SJCRH30 (cell line): ENCODE results near the gene GPI. TPM values are rescaled to one million over a fixed set of nuclear protein-coding genes. Genes with fewer than 3 reads are reported as not detected.
A peak's percentile ranks its signal among the peaks of the same experiment; 100 is the strongest.
"Not testable (repeated sequence)": the region's sequence is repeated elsewhere in the genome, so short reads cannot be mapped to it uniquely, and the experiment has no call there.

Source experiments
- DNase-seq, 2 experiments: peaks; one replicate each; pipeline ENCODE4 v3.0.0-alpha.2; 2015 to 2020
- H3K27ac ChIP-seq: fragments of 250-450 bp; sonication (Bioruptor Pico); 2 replicates; pipeline ENCODE4 v1.5.1; 2020; ENCODE audit warnings: mild to moderate bottlenecking, moderate library complexity
- H3K27me3 ChIP-seq: fragments of 250-450 bp; sonication (Bioruptor Pico); 2 replicates; pipeline ENCODE4 v1.5.1; 2020; ENCODE audit warnings: mild to moderate bottlenecking, moderate library complexity
- H3K36me3 ChIP-seq: fragments of 250-450 bp; sonication (Bioruptor Pico); 2 replicates; pipeline ENCODE4 v1.5.1; 2020; ENCODE audit warnings: mild to moderate bottlenecking, moderate library complexity
- H3K4me1 ChIP-seq: fragments of 250-450 bp; sonication (Bioruptor Pico); 2 replicates; pipeline ENCODE4 v1.5.1; 2020; ENCODE audit warnings: mild to moderate bottlenecking, moderate library complexity
- H3K4me3 ChIP-seq: fragments of 250-450 bp; sonication (Bioruptor Pico); 2 replicates; pipeline ENCODE4 v1.5.1; 2020; ENCODE audit warnings: mild to moderate bottlenecking, moderate library complexity
- H3K9me3 ChIP-seq: fragments of 250-450 bp; sonication (Bioruptor Pico); replicated peaks from 2 replicates; pipeline ENCODE4 v1.5.1; 2020; ENCODE audit warnings: mild to moderate bottlenecking, moderate library complexity
- total RNA-seq: library from RNA; depleted of rRNA; stranded (reverse); fragments of >200 nt; shearing (Covaris generic); gene quantifications from 2 replicates; pipeline ENCODE4 v1.2.3, GENCODE V29; 2014

The GPI gene
- total RNA-seq, 1 experiment from 2014 or later: 239 TPM

- Histone ChIP-seq H3K4me1 (peaks cover 20% of the 10 kb centered on the region), H3K9me3 (no peaks in the 10 kb centered on the region), H3K27me3 (no peaks in the 10 kb centered on the region), H3K27ac (peak overlapping the region; percentile 49), H3K4me3 (no peak overlapping the region), H3K36me3 (peaks cover 76% of the 10 kb centered on the region)
- peak; percentile 99 to 100 for DNase-seq
Measured at GRCh38 chr19:34393629-34394028, 28.6 kb downstream of the GPI start.

- no peak for DNase-seq
- Histone ChIP-seq H3K4me3 (no peak overlapping the region), H3K36me3 (peaks cover 64% of the 10 kb centered on the region), H3K9me3 (no peaks in the 10 kb centered on the region), H3K27ac (no peak overlapping the region), H3K4me1 (peaks cover 13% of the 10 kb centered on the region), H3K27me3 (no peaks in the 10 kb centered on the region)
Measured at GRCh38 chr19:34397853-34398252, 32.9 kb downstream of the GPI start.

- Histone ChIP-seq H3K27me3 (no peaks in the 10 kb centered on the region), H3K4me1 (no peaks in the 10 kb centered on the region), H3K36me3 (peaks cover 54% of the 10 kb centered on the region), H3K9me3 (no peaks in the 10 kb centered on the region), H3K4me3 (no peak overlapping the region), H3K27ac (no peak overlapping the region)
- DNase-seq: no peak
Measured at GRCh38 chr19:34399886-34400285, 34.9 kb downstream of the GPI start.

GRCh38 chr19:34400844-34401243 lies 35.8 kb downstream of the GPI start:
- H3K36me3 ChIP-seq: peaks cover 47% of the 10 kb centered on the region
- not testable (repeated sequence) for DNase-seq, H3K27me3 ChIP-seq, H3K27ac ChIP-seq, H3K4me3 ChIP-seq, H3K4me1 ChIP-seq, H3K9me3 ChIP-seq

- Histone ChIP-seq H3K4me3 (no peak overlapping the region), H3K27ac (no peak overlapping the region), H3K9me3 (no peaks in the 10 kb centered on the region), H3K27me3 (no peaks in the 10 kb centered on the region), H3K36me3 (peaks cover 34% of the 10 kb centered on the region), H3K4me1 (no peaks in the 10 kb centered on the region)
- DNase-seq: peak in 1 of 2 experiments; percentile 39
Measured at GRCh38 chr19:34402074-34402600, 37.1 kb downstream of the GPI start.

- Histone ChIP-seq H3K36me3 (peaks cover 20% of the 10 kb centered on the region), H3K9me3 (no peaks in the 10 kb centered on the region), H3K27ac (peak overlapping the region; percentile 20; the same call in 1 of the 2 replicates), H3K27me3 (no peaks in the 10 kb centered on the region), H3K4me3 (peak overlapping the region; percentile 91), H3K4me1 (no peaks in the 10 kb centered on the region)
- DNase-seq: no peak
Measured at GRCh38 chr19:34403784-34404108, 38.8 kb downstream of the GPI start.

- Histone ChIP-seq H3K9me3 (no peaks in the 10 kb centered on the region), H3K36me3 (peaks cover 17% of the 10 kb centered on the region), H3K27me3 (no peaks in the 10 kb centered on the region), H3K4me1 (no peaks in the 10 kb centered on the region), H3K27ac (peak within 1 kb of the TSS; percentile 20; the same call in 1 of the 2 replicates), H3K4me3 (peak within 1 kb of the TSS; percentile 91)
- peak; percentile 94 to 97 for DNase-seq
Measured at GRCh38 chr19:34404109-34404909, 39.3 kb downstream of the GPI start, which contains the start of gene PDCD2L. PDCD2L (plus strand) TSS chr19:34404399; CDS start chr19:34404431, 32 bp downstream.

GRCh38 chr19:34405892-34406660 lies 41.1 kb downstream of the GPI start:
- Histone ChIP-seq H3K36me3 (peaks cover 17% of the 10 kb centered on the region), H3K4me3 (no peak overlapping the region), H3K9me3 (no peaks in the 10 kb centered on the region), H3K27me3 (no peaks in the 10 kb centered on the region), H3K27ac (no peak overlapping the region), H3K4me1 (no peaks in the 10 kb centered on the region)
- no peak for DNase-seq

- Histone ChIP-seq H3K4me1 (no peaks in the 10 kb centered on the region), H3K4me3 (no peak overlapping the region), H3K36me3 (peaks cover 17% of the 10 kb centered on the region), H3K9me3 (no peaks in the 10 kb centered on the region), H3K27me3 (no peaks in the 10 kb centered on the region), H3K27ac (no peak overlapping the region)
- no peak for DNase-seq
Measured at GRCh38 chr19:34408411-34408810, 43.4 kb downstream of the GPI start.

GRCh38 chr19:34409189-34410164 lies 44.5 kb downstream of the GPI start:
- Histone ChIP-seq H3K27me3 (no peaks in the 10 kb centered on the region), H3K27ac (no peak overlapping the region), H3K4me3 (no peak overlapping the region), H3K9me3 (no peaks in the 10 kb centered on the region), H3K4me1 (no peaks in the 10 kb centered on the region), H3K36me3 (peaks cover 26% of the 10 kb centered on the region)
- no peak for DNase-seq

GRCh38 chr19:34411216-34411615 lies 46.2 kb downstream of the GPI start:
- DNase-seq: no peak
- Histone ChIP-seq H3K27ac (no peak overlapping the region), H3K36me3 (peaks cover 43% of the 10 kb centered on the region), H3K27me3 (no peaks in the 10 kb centered on the region), H3K4me3 (no peak overlapping the region), H3K9me3 (no peaks in the 10 kb centered on the region), H3K4me1 (no peaks in the 10 kb centered on the region)

- peaks cover 43% of the 10 kb centered on the region for H3K36me3 ChIP-seq
- no peaks in the 10 kb centered on the region for H3K4me1 ChIP-seq
- H3K9me3 ChIP-seq: 0 out of 2 replicates have a peak, but pooled peaks cover 3% of the 10 kb centered on the region
- no peak overlapping the region for H3K27ac ChIP-seq
- H3K27me3 ChIP-seq: no peaks in the 10 kb centered on the region
- DNase-seq: no peak
- no peak overlapping the region for H3K4me3 ChIP-seq
Measured at GRCh38 chr19:34416021-34416545, 51.1 kb downstream of the GPI start.

GRCh38 chr19:34418300-34418699 lies 53.3 kb downstream of the GPI start:
- Histone ChIP-seq H3K27ac (no peak overlapping the region), H3K36me3 (peaks cover 40% of the 10 kb centered on the region), H3K4me3 (no peak overlapping the region), H3K9me3 (0 out of 2 replicates have a peak, but pooled peaks cover 3% of the 10 kb centered on the region), H3K27me3 (no peaks in the 10 kb centered on the region), H3K4me1 (no peaks in the 10 kb centered on the region)
- no peak for DNase-seq

- H3K36me3 ChIP-seq: peaks cover 8% of the 10 kb centered on the region
- no peak overlapping the region for H3K27ac ChIP-seq
- H3K27me3 ChIP-seq: no peaks in the 10 kb centered on the region
- H3K4me1 ChIP-seq: peaks cover 3% of the 10 kb centered on the region; the same call in 1 of the 2 replicates
- DNase-seq: no peak
- H3K4me3 ChIP-seq: no peak overlapping the region
- H3K9me3 ChIP-seq: no peaks in the 10 kb centered on the region
Measured at GRCh38 chr19:34426096-34426661, 61.2 kb downstream of the GPI start.
